Activated gamma-delta T cell (primary cell): ENCODE measurements around the gene MYBPH.

ENCODE experiments used
- DNase-seq: peaks from one replicate; lab custom pipeline; 2025; lab: John Stamatoyannopoulos, UW

MYBPH gene

GRCh38 chr1:203178821-203179666, 3.4 kb upstream of the MYBPH start:
- no peak for DNase-seq

- no peak for DNase-seq
Observed at GRCh38 chr1:203178083-203178482, 2.5 kb upstream of the MYBPH start.

- DNase-seq: no peak
Observed at GRCh38 chr1:203177470-203178039, 1.9 kb upstream of the MYBPH start.

GRCh38 chr1:203177036-203177405, 1.4 kb upstream of the MYBPH start:
- no peak for DNase-seq

- no peak for DNase-seq
Observed at GRCh38 chr1:203176273-203177035, 828 bp upstream of the MYBPH start.

GRCh38 chr1:203175827-203176241, 208 bp upstream of the MYBPH start:
- DNase-seq: no peak

GRCh38 chr1:203174324-203174985, 1.2 kb downstream of the MYBPH start:
- DNase-seq: no peak

GRCh38 chr1:203173566-203173965, 2.1 kb downstream of the MYBPH start:
- DNase-seq: no peak

- no peak for DNase-seq
Observed at GRCh38 chr1:203173011-203173555, 2.5 kb downstream of the MYBPH start.

- no peak for DNase-seq
Observed at GRCh38 chr1:203172184-203173010, 3.2 kb downstream of the MYBPH start.

- no peak for DNase-seq
Observed at GRCh38 chr1:203171341-203172183, 4.1 kb downstream of the MYBPH start.

- DNase-seq: no peak
Observed at GRCh38 chr1:203170625-203171330, 4.8 kb downstream of the MYBPH start.

GRCh38 chr1:203169770-203170520, 5.7 kb downstream of the MYBPH start:
- DNase-seq: no peak

- no peak for DNase-seq
Observed at GRCh38 chr1:203168991-203169390, 6.6 kb downstream of the MYBPH start.

- DNase-seq: no peak
Observed at GRCh38 chr1:203168256-203168786, 7.3 kb downstream of the MYBPH start.

- no peak for DNase-seq
Observed at GRCh38 chr1:203167913-203168200, 7.8 kb downstream of the MYBPH start.

- no peak for DNase-seq
Observed at GRCh38 chr1:203167026-203167912, 8.4 kb downstream of the MYBPH start.
